Calu3 (cell line): Measurements from ENCODE around the gene HSPA1B. TPM values are rescaled to one million over a fixed set of nuclear protein-coding genes. Genes with fewer than 3 reads are reported as not detected.
A peak's percentile ranks its signal among the peaks of the same experiment; 100 is the strongest.
"Not testable (repeated sequence)": the region's sequence is repeated elsewhere in the genome, so short reads cannot be mapped to it uniquely, and the experiment has no call there.

Source experiments
- BruUV-seq: library from RNA; stranded (reverse); fragments of 400-500 nt; replicated peaks from 2 replicates; lab custom pipeline; 2021; lab: Mats Ljungman, UMichigan
- CTCF ChIA-PET: fragments of 300-600 bp; sonication (Branson Sonifier 250); formaldehyde crosslinking; loops from one replicate; lab custom pipeline; 2022; ENCODE audit warnings: antibody characterized with exemption; lab: Charles Lee
- DNase-seq: peaks from one replicate; pipeline ENCODE4 v3.0.0; 2022
- H3K27ac Mint-ChIP-seq: one replicate; pipeline ENCODE4 v1.8.0; 2022; ENCODE audit warnings: mixed read lengths; ENCODE audit not compliant: unreplicated experiment
- H3K27me3 Mint-ChIP-seq: one replicate; pipeline ENCODE4 v1.8.0; 2022; ENCODE audit warnings: mixed read lengths; ENCODE audit not compliant: unreplicated experiment
- H3K36me3 Mint-ChIP-seq: one replicate; pipeline ENCODE4 v1.8.0; 2022; ENCODE audit warnings: mild to moderate bottlenecking, moderate library complexity, mixed read lengths; ENCODE audit not compliant: insufficient read depth, unreplicated experiment
- H3K4me1 Mint-ChIP-seq: one replicate; pipeline ENCODE4 v1.8.0; 2022; ENCODE audit warnings: mild to moderate bottlenecking, low read depth, mixed read lengths; ENCODE audit not compliant: unreplicated experiment
- H3K4me3 Mint-ChIP-seq: one replicate; pipeline ENCODE4 v1.8.0; 2022; ENCODE audit warnings: mild to moderate bottlenecking, low read depth, moderate library complexity, mixed read lengths; ENCODE audit not compliant: unreplicated experiment
- H3K9me3 Mint-ChIP-seq: one replicate; pipeline ENCODE4 v1.8.0; 2022; ENCODE audit warnings: low read depth, mixed read lengths; ENCODE audit not compliant: unreplicated experiment
- intact Hi-C: fragments of 100-400 bp; cut with micrococcal nuclease; formaldehyde crosslinking; loops from one replicate; pipeline ENCODE4 v1.10.0; 2022; ENCODE audit not compliant: unreplicated experiment
- total RNA-seq: library from RNA; stranded (reverse); gene quantifications from 2 replicates; pipeline ENCODE4 v1.2.3, GENCODE V29; 2022
- TF ChIP-seq, protein P1 (sequence below): fragments of 200-600 bp; IDR thresholded peaks from one replicate; pipeline ENCODE4 v1.8.0; 2022; ENCODE audit warnings: antibody characterized with exemption; ENCODE audit not compliant: unreplicated experiment

Gene HSPA1B
- total RNA-seq, 1 experiment from 2014 or later: 705 TPM

DNA sequence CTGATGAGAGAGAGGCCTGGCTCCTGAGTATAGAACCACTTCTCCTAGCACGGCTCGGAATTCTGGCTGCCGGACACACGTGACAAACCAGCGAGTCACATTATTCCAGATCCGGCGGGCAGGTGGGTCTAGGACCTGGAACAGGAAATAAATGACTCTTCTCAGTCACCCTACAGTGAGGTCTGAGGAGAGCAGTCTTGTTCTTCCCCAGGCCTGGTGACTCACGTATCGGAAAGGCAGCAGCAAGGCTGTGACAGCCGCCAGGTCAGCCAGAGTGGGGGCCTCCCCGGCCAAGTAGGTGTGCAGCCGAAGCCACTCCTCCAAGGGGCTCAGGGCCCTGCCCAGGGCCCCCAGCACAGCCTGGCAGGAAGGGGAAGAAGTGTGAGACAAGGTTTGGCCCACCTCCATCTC, 34.8 kb upstream of the HSPA1B start:
- Mint-ChIP-seq H3K9me3 (no peaks in the 10 kb centered on the region), H3K4me3 (peak overlapping the region; percentile 84), H3K4me1 (peaks cover 45% of the 10 kb centered on the region), H3K27me3 (no peaks in the 10 kb centered on the region), H3K27ac (peak overlapping the region; percentile 93), H3K36me3 (peaks cover 93% of the 10 kb centered on the region)
- no TSS peak for BruUV-seq
- CTCF ChIA-PET: interaction anchor here (0.9 to 1.2 kb wide), 3 partner anchors 18 to 53 kb away, joined by 3 to 4 read pairs (median 3); partner anchors contain the start of genes HSPA1B and MSH5
- intact Hi-C loops: loop anchor here (5.0 kb wide), 1 partner anchor 40 kb away; no protein-coding TSS in a partner anchor
- DNase-seq: peak; percentile 96
- TF ChIP-seq, protein P1, sequence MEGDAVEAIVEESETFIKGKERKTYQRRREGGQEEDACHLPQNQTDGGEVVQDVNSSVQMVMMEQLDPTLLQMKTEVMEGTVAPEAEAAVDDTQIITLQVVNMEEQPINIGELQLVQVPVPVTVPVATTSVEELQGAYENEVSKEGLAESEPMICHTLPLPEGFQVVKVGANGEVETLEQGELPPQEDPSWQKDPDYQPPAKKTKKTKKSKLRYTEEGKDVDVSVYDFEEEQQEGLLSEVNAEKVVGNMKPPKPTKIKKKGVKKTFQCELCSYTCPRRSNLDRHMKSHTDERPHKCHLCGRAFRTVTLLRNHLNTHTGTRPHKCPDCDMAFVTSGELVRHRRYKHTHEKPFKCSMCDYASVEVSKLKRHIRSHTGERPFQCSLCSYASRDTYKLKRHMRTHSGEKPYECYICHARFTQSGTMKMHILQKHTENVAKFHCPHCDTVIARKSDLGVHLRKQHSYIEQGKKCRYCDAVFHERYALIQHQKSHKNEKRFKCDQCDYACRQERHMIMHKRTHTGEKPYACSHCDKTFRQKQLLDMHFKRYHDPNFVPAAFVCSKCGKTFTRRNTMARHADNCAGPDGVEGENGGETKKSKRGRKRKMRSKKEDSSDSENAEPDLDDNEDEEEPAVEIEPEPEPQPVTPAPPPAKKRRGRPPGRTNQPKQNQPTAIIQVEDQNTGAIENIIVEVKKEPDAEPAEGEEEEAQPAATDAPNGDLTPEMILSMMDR: no peak

GRCh38 chr6:31793927-31794245, 33.7 kb upstream of the HSPA1B start:
- Mint-ChIP-seq H3K4me1 (peaks cover 45% of the 10 kb centered on the region), H3K4me3 (peak overlapping the region; percentile 84), H3K27ac (peak overlapping the region; percentile 93), H3K36me3 (peaks cover 97% of the 10 kb centered on the region)
- BruUV-seq, H3K27me3 Mint-ChIP-seq, DNase-seq, H3K9me3 Mint-ChIP-seq: not testable (repeated sequence)
- CTCF ChIA-PET: interaction anchor here (2.7 kb wide), 1 partner anchor 28 kb away, joined by 7 read pairs; no protein-coding TSS in a partner anchor
- intact Hi-C loops: loop anchor here (2.0 to 5.0 kb wide), 2 partner anchors 27 to 38 kb away; no protein-coding TSS in a partner anchor

DNA sequence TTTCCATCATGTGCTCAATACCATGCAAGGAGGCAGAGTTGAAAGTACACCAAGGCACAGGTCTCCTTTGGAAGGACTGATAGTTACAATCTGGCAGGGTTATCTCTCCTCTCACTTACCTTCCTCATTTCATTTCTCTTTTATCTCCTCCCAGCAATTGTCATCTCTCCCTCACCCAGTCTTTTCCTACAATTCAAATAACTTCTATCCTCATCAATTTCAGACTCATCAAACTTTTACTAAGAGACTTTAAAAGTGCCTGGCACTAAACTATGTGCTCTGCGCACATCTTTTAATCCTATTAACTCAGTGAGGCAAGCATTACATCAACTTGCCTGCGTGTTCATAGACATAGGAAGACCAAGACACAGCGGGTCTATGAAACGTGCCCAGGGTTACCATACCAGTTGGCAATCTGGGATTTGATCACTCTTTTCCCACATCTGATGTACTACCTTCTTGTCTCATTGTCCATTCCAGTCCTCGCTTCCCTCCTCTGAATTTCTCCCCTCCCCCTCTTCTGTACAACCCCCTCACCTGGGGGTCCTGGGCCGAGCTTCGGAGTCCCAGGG, 33.2 kb upstream of the HSPA1B start:
- no peak for DNase-seq
- intact Hi-C loops: loop anchor here (2.0 to 5.0 kb wide), 2 partner anchors 26 to 38 kb away; no protein-coding TSS in a partner anchor
- TF ChIP-seq, protein P1: no peak
- CTCF ChIA-PET: interaction anchor here (0.5 to 2.7 kb wide), 7 partner anchors 19 to 334 kb away, joined by 3 to 19 read pairs (median 9); partner anchors contain the start of genes ATF6B, HSPA1A, HSPA1B and HSPA1L
- peak overlapping the region; percentile 93 for H3K27ac Mint-ChIP-seq
- peaks cover 45% of the 10 kb centered on the region for H3K4me1 Mint-ChIP-seq
- H3K9me3 Mint-ChIP-seq: no peaks in the 10 kb centered on the region
- no peaks in the 10 kb centered on the region for H3K27me3 Mint-ChIP-seq
- H3K36me3 Mint-ChIP-seq: peaks cover 94% of the 10 kb centered on the region
- BruUV-seq: no TSS peak
- H3K4me3 Mint-ChIP-seq: peak overlapping the region; percentile 84

DNA sequence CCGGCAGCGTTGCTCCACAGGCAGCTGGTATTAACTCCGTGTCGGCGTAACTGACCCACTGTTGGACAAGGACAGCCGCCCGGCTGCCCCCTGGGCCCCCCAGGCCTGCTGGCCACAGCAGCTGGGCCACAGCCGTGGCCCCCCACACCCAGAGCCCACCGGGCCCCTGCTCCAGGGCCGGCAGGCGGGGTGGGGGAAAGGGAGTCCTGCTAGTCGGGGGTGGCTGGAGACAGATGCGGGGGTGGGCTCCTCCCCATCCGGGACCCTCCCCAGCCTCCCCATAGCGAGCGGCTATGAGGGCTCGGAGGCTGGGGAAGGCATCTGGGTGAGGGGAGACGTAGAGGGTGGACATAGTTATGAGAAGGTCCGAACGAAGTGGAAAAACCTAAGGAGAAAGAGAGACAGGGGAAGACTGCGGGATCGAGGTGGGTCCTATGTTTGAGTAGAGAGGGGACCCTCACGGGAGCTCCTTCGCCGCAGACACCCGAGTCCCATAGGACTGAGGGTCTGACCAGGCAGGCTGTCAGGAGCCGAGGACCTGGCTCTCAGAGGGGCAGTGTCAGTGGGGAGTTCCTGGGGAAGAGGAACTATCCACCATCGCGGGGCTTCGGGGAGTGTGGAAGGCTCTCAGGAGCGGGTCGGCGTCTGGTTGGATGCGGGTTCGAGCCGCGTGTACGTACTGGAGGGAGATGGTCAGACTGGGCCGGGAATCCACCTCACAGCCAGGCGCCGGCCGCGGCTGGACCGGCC, 32.5 kb upstream of the HSPA1B start:
- H3K4me1 Mint-ChIP-seq: peaks cover 45% of the 10 kb centered on the region
- TF ChIP-seq, protein P1: no peak
- TSS peak; percentile 36 for BruUV-seq
- intact Hi-C loops: loop anchor here (2.0 to 5.0 kb wide), 2 partner anchors 26 to 37 kb away; no protein-coding TSS in a partner anchor
- DNase-seq: no peak
- H3K9me3 Mint-ChIP-seq: no peaks in the 10 kb centered on the region
- CTCF ChIA-PET: interaction anchor here (0.5 to 2.7 kb wide), 12 partner anchors 12 to 333 kb away, joined by 3 to 19 read pairs (median 6); partner anchors contain the start of genes ATF6B, HSPA1A, HSPA1B and HSPA1L
- H3K4me3 Mint-ChIP-seq: peak overlapping the region; percentile 84
- no peaks in the 10 kb centered on the region for H3K27me3 Mint-ChIP-seq
- H3K27ac Mint-ChIP-seq: peak overlapping the region; percentile 93
- peaks cover 94% of the 10 kb centered on the region for H3K36me3 Mint-ChIP-seq
